Muscle of arm (tissue), 12 donors: Measurements from ENCODE around the gene HSD17B4. TPM values are rescaled to one million over a fixed set of nuclear protein-coding genes. Genes with fewer than 3 reads are reported as not detected.

Experiments used
- polyA plus RNA-seq, 12 donors: library from polyadenylated mRNA; unstranded; fragments of 120-200 nt; gene quantifications; one replicate each; pipeline ENCODE4 v1.2.1, GENCODE V29; 2013; ENCODE audit not compliant: insufficient read length in 12 of 12

HSD17B4 gene
- polyA plus RNA-seq, 12 donors, result 63.8 to 105 (median 89.2) TPM; not detected in 1

Other genes starting within 250 kb of the HSD17B4 start
- 10 to 100 TPM in 11 of 12 donors, not detected in 1; 10.9 to 32.4 (median 13.4) TPM for gene TNFAIP8, start 96.5 kb upstream of the HSD17B4 start, polyA plus RNA-seq
- gene FAM170A, start 177.1 kb downstream of the HSD17B4 start, polyA plus RNA-seq, result not detected